HCT116 (cell line): Measurements from ENCODE around the gene ATL1. TPM values are rescaled to one million over a fixed set of nuclear protein-coding genes. Genes with fewer than 3 reads are reported as not detected.

ENCODE experiments used
- ATAC-seq: fragments of 200-7000 bp; cut with Tn5 transposase; 2 replicates; pipeline ENCODE4 v1.9.1; 2020; ENCODE audit warnings: mild to moderate bottlenecking, moderate library complexity
- BruUV-seq: library from RNA; stranded (reverse); fragments of 400-500 nt; replicated peaks from 2 replicates; lab custom pipeline; 2021; lab: Mats Ljungman, UMichigan
- CTCF ChIA-PET: fragments of 300-600 bp; sonication (Branson Sonifier 250); formaldehyde crosslinking; loops from one replicate; lab custom pipeline; 2021; ENCODE audit warnings: antibody characterized with exemption; lab: Charles Lee
- POLR2A ChIA-PET: fragments of 300-600, 350-600 bp; sonication (Branson Sonifier 250); formaldehyde crosslinking; loops from one replicate; lab custom pipeline; 2021; ENCODE audit warnings: antibody characterized with exemption; lab: Charles Lee
- RAD21 ChIA-PET, 2 experiments: fragments of 300-600 bp; sonication (Branson Sonifier 250); formaldehyde crosslinking; loops; one replicate each; lab custom pipeline; 2023; ENCODE audit warnings: low total read pairs in 2 of 2; ENCODE audit not compliant: uncharacterized antibody in 2 of 2, unreplicated experiment in 2 of 2, low non-redundant PET in 1 of 2; lab: Charles Lee
- DNase-seq: peaks from one replicate; pipeline ENCODE4 v3.0.0-alpha.2; 2010; ENCODE audit warnings: low read depth, low spot score
- H2AFZ ChIP-seq: fragments of 200-600 bp; shearing (Covaris generic), sonication (generic); 2 replicates; pipeline ENCODE4 v1.6.1; 2017; ENCODE audit warnings: low read depth, mixed run types, mixed read lengths, antibody characterized with exemption, low read length; ENCODE audit not compliant: poor library complexity, severe bottlenecking
- H3K27ac ChIP-seq: 2 replicates; pipeline ENCODE4 v1.5.1; 2012; ENCODE audit warnings: low read depth, low read length
- H3K27me3 ChIP-seq: fragments of 200-600 bp; sonication (generic); 2 replicates; pipeline ENCODE4 v1.6.1; 2016; ENCODE audit warnings: mixed run types, low read length, mixed read lengths; ENCODE audit not compliant: insufficient read depth
- H3K36me3 ChIP-seq, 2 experiments: fragments of 200-500 bp in 1 of 2; fragments of 200-600 bp in 1 of 2; sonication (Bioruptor generic) in 1 of 2; sonication (generic) in 1 of 2; 2 replicates each; pipeline versions ENCODE4 v1.5.1 to v1.6.1; 2014 to 2016; ENCODE audit warnings: low read length in 2 of 2, inconsistent platforms in 1 of 2, mixed read lengths in 1 of 2, mixed run types in 1 of 2; ENCODE audit not compliant: insufficient read depth in 2 of 2, control insufficient read depth in 1 of 2
- H3K4me1 ChIP-seq, 2 experiments: fragments of 200-600 bp in 1 of 2; sonication (generic) in 1 of 2; 2 replicates each; pipeline versions ENCODE4 v1.5.1 to v1.6.1; 2012 to 2017; ENCODE audit warnings: low read length in 2 of 2, inconsistent platforms in 1 of 2, mild to moderate bottlenecking in 1 of 2, mixed read lengths in 1 of 2, mixed run types in 1 of 2, moderate library complexity in 1 of 2; ENCODE audit not compliant: insufficient read depth in 2 of 2, control insufficient read depth in 1 of 2
- H3K4me2 ChIP-seq: fragments of 200-600 bp; sonication (generic); 2 replicates; pipeline ENCODE4 v1.6.1; 2017; ENCODE audit warnings: mixed run types, low read length, mixed read lengths
- H3K4me3 ChIP-seq, 2 experiments: fragments of 200-600 bp in 1 of 2; sonication (generic) in 1 of 2; replicated peaks in 1 of 2; 2 replicates each; pipeline ENCODE4 v1.5.1; 2011 to 2016; ENCODE audit warnings: low read length in 2 of 2, control low read depth in 1 of 2, low read depth in 1 of 2, mild to moderate bottlenecking in 1 of 2, mixed read lengths in 1 of 2, mixed run types in 1 of 2
- H3K79me2 ChIP-seq: fragments of 200-600 bp; sonication (generic); 2 replicates; pipeline ENCODE4 v1.6.1; 2017; ENCODE audit warnings: mild to moderate bottlenecking, mixed run types, low read length, moderate library complexity, mixed read lengths; ENCODE audit not compliant: insufficient read depth
- H3K9ac ChIP-seq: fragments of 200-600 bp; sonication (generic); 2 replicates; pipeline ENCODE4 v1.6.1; 2016; ENCODE audit warnings: low read length, mixed read lengths
- H3K9me2 ChIP-seq: fragments of 200-600 bp; sonication (generic), shearing (Covaris generic); 2 replicates; pipeline ENCODE4 v1.6.1; 2017; ENCODE audit warnings: mixed run types, mild to moderate bottlenecking, moderate library complexity; ENCODE audit not compliant: insufficient read depth
- H3K9me3 ChIP-seq, 2 experiments: fragments of 200-500 bp in 1 of 2; fragments of 200-600 bp in 1 of 2; sonication (Bioruptor generic) in 1 of 2; sonication (generic) in 1 of 2; 2 replicates each; pipeline ENCODE4 v1.6.1; 2014 to 2017; ENCODE audit warnings: low read length in 2 of 2, mixed read lengths in 2 of 2, inconsistent platforms in 1 of 2, low read depth in 1 of 2, mild to moderate bottlenecking in 1 of 2, mixed run types in 1 of 2, moderate library complexity in 1 of 2; ENCODE audit not compliant: control insufficient read depth in 1 of 2, insufficient read depth in 1 of 2
- H4K20me1 ChIP-seq: fragments of 200-600 bp; sonication (generic), shearing (Covaris generic); 2 replicates; pipeline ENCODE4 v1.6.1; 2017; ENCODE audit warnings: mixed run types, mild to moderate bottlenecking, moderate library complexity; ENCODE audit not compliant: insufficient read depth
- CBX3 ChIP-seq: IDR thresholded peaks from 2 replicates; pipeline ENCODE4 v1.6.1; 2012; ENCODE audit warnings: low read depth
- CEBPB ChIP-seq: IDR thresholded peaks from 2 replicates; pipeline ENCODE4 v1.6.1; 2012; ENCODE audit warnings: low read depth
- ELF1 ChIP-seq: IDR thresholded peaks from 2 replicates; pipeline ENCODE4 v1.6.1; 2012; ENCODE audit warnings: low read depth, borderline replicate concordance
- POLR2A ChIP-seq: IDR thresholded peaks from 2 replicates; pipeline ENCODE4 v1.7.0; 2011; ENCODE audit warnings: borderline replicate concordance; ENCODE audit not compliant: insufficient read depth, insufficient read length; ENCODE audit errors: extremely low read depth
- POLR2AphosphoS5 ChIP-seq: IDR thresholded peaks from 2 replicates; pipeline ENCODE4 v1.6.1; 2011; ENCODE audit warnings: mild to moderate bottlenecking, low read depth, low read length, moderate library complexity
- RAD21 ChIP-seq: IDR thresholded peaks from 2 replicates; pipeline ENCODE4 v1.6.1; 2012; ENCODE audit warnings: low read depth, mild to moderate bottlenecking
- SIN3A ChIP-seq: IDR thresholded peaks from 2 replicates; pipeline ENCODE4 v1.6.1; 2012; ENCODE audit warnings: low read depth
- SP1 ChIP-seq: IDR thresholded peaks from 2 replicates; pipeline ENCODE4 v1.6.1; 2012; ENCODE audit warnings: low read depth
- TCF7L2 ChIP-seq: IDR thresholded peaks from 2 replicates; pipeline ENCODE4 v1.7.0; 2011; ENCODE audit warnings: borderline replicate concordance, inconsistent platforms; ENCODE audit not compliant: insufficient read depth, insufficient read length; ENCODE audit errors: extremely low read depth
- YY1 ChIP-seq: IDR thresholded peaks from 2 replicates; pipeline ENCODE4 v1.6.1; 2011; ENCODE audit warnings: low read length, low read depth, moderate library complexity, mild to moderate bottlenecking; ENCODE audit not compliant: insufficient replicate concordance; ENCODE audit errors: extremely low read depth
- ZFX ChIP-seq: fragments of 450-650 bp; IDR thresholded peaks from 2 replicates; pipeline ENCODE4 v1.6.1; 2017
- intact Hi-C: fragments of 100-400 bp; cut with micrococcal nuclease; formaldehyde crosslinking; loops from 2 replicates; pipeline ENCODE4 v1.10.0; 2022
- total RNA-seq: library from RNA; stranded (reverse); gene quantifications from one replicate; pipeline ENCODE4 v1.2.1, GENCODE V29; 2021; ENCODE audit not compliant: unreplicated experiment
- TF ChIP-seq, protein P1 (sequence below): IDR thresholded peaks from 2 replicates; pipeline ENCODE4 v1.6.1; 2012; ENCODE audit warnings: low read depth
- TF ChIP-seq, protein P2 (sequence below): IDR thresholded peaks from 2 replicates; pipeline ENCODE4 v1.6.1; 2012
- TF ChIP-seq, protein P3 (sequence below): IDR thresholded peaks from 2 replicates; pipeline ENCODE4 v1.6.1; 2012

ATL1 gene
- total RNA-seq, 1 experiment from 2014 or later = 1.4 TPM

DNA sequence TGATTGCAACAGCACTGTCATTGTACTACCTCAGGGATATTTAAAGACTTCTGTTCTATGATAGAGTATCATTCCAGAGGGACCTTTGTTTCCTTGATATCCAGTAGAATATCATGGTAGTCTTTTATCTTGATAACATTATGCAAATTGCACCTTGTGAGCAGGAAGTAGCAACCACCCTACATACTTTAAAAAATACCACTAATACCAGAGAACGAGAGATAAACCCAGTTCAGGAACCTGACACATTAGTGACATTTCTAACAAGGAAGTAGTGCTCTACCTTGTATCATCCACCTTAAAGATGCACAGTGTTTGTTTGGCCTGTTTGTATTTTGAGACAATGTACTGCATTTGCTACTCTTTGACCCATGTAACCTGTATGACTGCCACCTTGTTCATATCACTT lies 18.8 kb upstream of the ATL1 start:
- no peak overlapping the region for H3K4me2 ChIP-seq
- BruUV-seq = no TSS peak
- H3K9ac ChIP-seq = no peak overlapping the region
- H3K4me3 ChIP-seq = no peak overlapping the region
- CTCF ChIA-PET = interaction anchor here (0.6 to 2.0 kb wide), 3 partner anchors 220 to 1185 kb away, joined by 3 to 11 read pairs (median 4); no protein-coding TSS in a partner anchor
- H3K79me2 ChIP-seq = no peaks in the 10 kb centered on the region
- ATAC-seq = no peak
- H3K9me3 ChIP-seq = no peaks in the 10 kb centered on the region
- no peaks in the 10 kb centered on the region for H4K20me1 ChIP-seq
- RAD21 ChIA-PET = no interaction called here
- DNase-seq = no peak
- no peak overlapping the region for H3K27ac ChIP-seq
- no peak overlapping the region for H2AFZ ChIP-seq
- no peaks in the 10 kb centered on the region for H3K27me3 ChIP-seq
- H3K36me3 ChIP-seq = no peaks in the 10 kb centered on the region
- H3K4me1 ChIP-seq = peaks cover 10 to 13% of the 10 kb centered on the region in 2 experiments
- H3K9me2 ChIP-seq = no peaks in the 10 kb centered on the region
- intact Hi-C loops = no loop called here
- TF ChIP-seq CEBPB (no peak), TCF7L2 (no peak), POLR2AphosphoS5 (no peak), RAD21 (no peak), ELF1 (no peak), ZFX (no peak), SP1 (no peak), POLR2A (no peak), SIN3A (no peak), YY1 (no peak), CBX3 (no peak)
- TF ChIP-seq, protein P1, sequence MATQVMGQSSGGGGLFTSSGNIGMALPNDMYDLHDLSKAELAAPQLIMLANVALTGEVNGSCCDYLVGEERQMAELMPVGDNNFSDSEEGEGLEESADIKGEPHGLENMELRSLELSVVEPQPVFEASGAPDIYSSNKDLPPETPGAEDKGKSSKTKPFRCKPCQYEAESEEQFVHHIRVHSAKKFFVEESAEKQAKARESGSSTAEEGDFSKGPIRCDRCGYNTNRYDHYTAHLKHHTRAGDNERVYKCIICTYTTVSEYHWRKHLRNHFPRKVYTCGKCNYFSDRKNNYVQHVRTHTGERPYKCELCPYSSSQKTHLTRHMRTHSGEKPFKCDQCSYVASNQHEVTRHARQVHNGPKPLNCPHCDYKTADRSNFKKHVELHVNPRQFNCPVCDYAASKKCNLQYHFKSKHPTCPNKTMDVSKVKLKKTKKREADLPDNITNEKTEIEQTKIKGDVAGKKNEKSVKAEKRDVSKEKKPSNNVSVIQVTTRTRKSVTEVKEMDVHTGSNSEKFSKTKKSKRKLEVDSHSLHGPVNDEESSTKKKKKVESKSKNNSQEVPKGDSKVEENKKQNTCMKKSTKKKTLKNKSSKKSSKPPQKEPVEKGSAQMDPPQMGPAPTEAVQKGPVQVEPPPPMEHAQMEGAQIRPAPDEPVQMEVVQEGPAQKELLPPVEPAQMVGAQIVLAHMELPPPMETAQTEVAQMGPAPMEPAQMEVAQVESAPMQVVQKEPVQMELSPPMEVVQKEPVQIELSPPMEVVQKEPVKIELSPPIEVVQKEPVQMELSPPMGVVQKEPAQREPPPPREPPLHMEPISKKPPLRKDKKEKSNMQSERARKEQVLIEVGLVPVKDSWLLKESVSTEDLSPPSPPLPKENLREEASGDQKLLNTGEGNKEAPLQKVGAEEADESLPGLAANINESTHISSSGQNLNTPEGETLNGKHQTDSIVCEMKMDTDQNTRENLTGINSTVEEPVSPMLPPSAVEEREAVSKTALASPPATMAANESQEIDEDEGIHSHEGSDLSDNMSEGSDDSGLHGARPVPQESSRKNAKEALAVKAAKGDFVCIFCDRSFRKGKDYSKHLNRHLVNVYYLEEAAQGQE = no peak
- TF ChIP-seq, protein P2, sequence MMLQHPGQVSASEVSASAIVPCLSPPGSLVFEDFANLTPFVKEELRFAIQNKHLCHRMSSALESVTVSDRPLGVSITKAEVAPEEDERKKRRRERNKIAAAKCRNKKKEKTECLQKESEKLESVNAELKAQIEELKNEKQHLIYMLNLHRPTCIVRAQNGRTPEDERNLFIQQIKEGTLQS = no peak
- TF ChIP-seq, protein P3, sequence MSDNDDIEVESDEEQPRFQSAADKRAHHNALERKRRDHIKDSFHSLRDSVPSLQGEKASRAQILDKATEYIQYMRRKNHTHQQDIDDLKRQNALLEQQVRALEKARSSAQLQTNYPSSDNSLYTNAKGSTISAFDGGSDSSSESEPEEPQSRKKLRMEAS = no peak
- POLR2A ChIA-PET = no interaction called here
